Activated CD8-positive, alpha-beta memory T cell treated with anti-CD3 and anti-CD28 coated beads for 36 hours (primary cell): ENCODE results near the gene LAIR1. TPM values are rescaled to one million over a fixed set of nuclear protein-coding genes. Genes with fewer than 3 reads are reported as not detected.

Experiments
- CTCF ChIA-PET: fragments of 350-600 bp; sonication (Branson Sonifier 250); formaldehyde crosslinking; loops from one replicate; lab custom pipeline; 2021; ENCODE audit warnings: antibody characterized with exemption; lab: Charles Lee
- POLR2A ChIA-PET: fragments of 350-600 bp; sonication (Branson Sonifier 250); formaldehyde crosslinking; loops from one replicate; lab custom pipeline; 2021; ENCODE audit warnings: antibody characterized with exemption; lab: Charles Lee
- total RNA-seq, 2 experiments: library from RNA; stranded (reverse); gene quantifications; one replicate each; pipeline ENCODE4 v1.2.3, GENCODE V29; 2021

The LAIR1 gene
- total RNA-seq, 2 experiments from 2014 or later = 7.4 to 9.3 TPM

GRCh38 chr19:54307389-54308020, 57.2 kb downstream of the LAIR1 start:
- ChIA-PET CTCF (no interaction called here), POLR2A (no interaction called here)

GRCh38 chr19:54305141-54305540, 59.6 kb downstream of the LAIR1 start:
- CTCF ChIA-PET = no interaction called here
- POLR2A ChIA-PET = no interaction called here

GRCh38 chr19:54302257-54302656, 62.5 kb downstream of the LAIR1 start:
- ChIA-PET POLR2A (no interaction called here), CTCF (no interaction called here)

Other genes starting within 250 kb of the LAIR1 start
- gene TFPT, start 249.3 kb downstream of the LAIR1 start, total RNA-seq = 10 to 100 TPM; 34.9 to 36.6 TPM
- gene PRPF31, start 249.2 kb downstream of the LAIR1 start, total RNA-seq = 100 to 1,000 TPM; 123 to 124 TPM
- gene CNOT3, start 227.2 kb downstream of the LAIR1 start, total RNA-seq = 10 to 100 TPM; 65.2 to 68.5 TPM
- gene LENG1, start 205.2 kb downstream of the LAIR1 start, total RNA-seq = 1 to 10 TPM; 3.9 to 5.3 TPM
- not detected for gene TMC4, start 191.8 kb downstream of the LAIR1 start, total RNA-seq
- 100 to 1,000 TPM; 119 to 120 TPM for gene MBOAT7, start 175.4 kb downstream of the LAIR1 start, total RNA-seq
- 10 to 100 TPM; 21.7 to 22.9 TPM for gene TSEN34, start 173.6 kb downstream of the LAIR1 start, total RNA-seq
- 1,000 to 10,000 TPM; 1,671 to 1,692 TPM for gene RPS9, start 164.1 kb downstream of the LAIR1 start, total RNA-seq
- not detected for gene LILRB3, start 141.9 kb downstream of the LAIR1 start, total RNA-seq
- gene LILRA6, start 122.1 kb downstream of the LAIR1 start, total RNA-seq = not detected
- not detected for gene LILRB5, start 107.7 kb downstream of the LAIR1 start, total RNA-seq
- not detected for gene LILRB2, start 83.8 kb downstream of the LAIR1 start, total RNA-seq
- gene LILRA5, start 51.8 kb downstream of the LAIR1 start, total RNA-seq = not detected
- not detected for gene LILRA4, start 25.8 kb downstream of the LAIR1 start, total RNA-seq
- gene TTYH1, start 50.5 kb upstream of the LAIR1 start, total RNA-seq = under 1 TPM in 1 of 2 experiments, not detected in 1; 0.21 TPM
- gene LENG8, start 84.3 kb upstream of the LAIR1 start, total RNA-seq = 100 to 1,000 TPM; 121 to 132 TPM
- 1 to 10 TPM; 4.3 to 4.4 TPM for gene LENG9, start 98.8 kb upstream of the LAIR1 start, total RNA-seq
- gene CDC42EP5, start 108.4 kb upstream of the LAIR1 start, total RNA-seq = 1 to 10 TPM in 1 of 2 experiments, under 1 TPM in 1; 0.51 to 1.2 TPM
- 1 to 10 TPM; 1.8 to 2.2 TPM for gene LAIR2, start 137.9 kb upstream of the LAIR1 start, total RNA-seq
- not detected for gene LILRA2, start 208.9 kb upstream of the LAIR1 start, total RNA-seq
- not detected for gene LILRA1, start 228.7 kb upstream of the LAIR1 start, total RNA-seq